ENCODE data around the gene NTN5.
"Not testable (repeated sequence)": the region's sequence is repeated elsewhere in the genome, so short reads cannot be mapped to it uniquely, and the experiment has no call there.

NTN5 gene

DNA sequence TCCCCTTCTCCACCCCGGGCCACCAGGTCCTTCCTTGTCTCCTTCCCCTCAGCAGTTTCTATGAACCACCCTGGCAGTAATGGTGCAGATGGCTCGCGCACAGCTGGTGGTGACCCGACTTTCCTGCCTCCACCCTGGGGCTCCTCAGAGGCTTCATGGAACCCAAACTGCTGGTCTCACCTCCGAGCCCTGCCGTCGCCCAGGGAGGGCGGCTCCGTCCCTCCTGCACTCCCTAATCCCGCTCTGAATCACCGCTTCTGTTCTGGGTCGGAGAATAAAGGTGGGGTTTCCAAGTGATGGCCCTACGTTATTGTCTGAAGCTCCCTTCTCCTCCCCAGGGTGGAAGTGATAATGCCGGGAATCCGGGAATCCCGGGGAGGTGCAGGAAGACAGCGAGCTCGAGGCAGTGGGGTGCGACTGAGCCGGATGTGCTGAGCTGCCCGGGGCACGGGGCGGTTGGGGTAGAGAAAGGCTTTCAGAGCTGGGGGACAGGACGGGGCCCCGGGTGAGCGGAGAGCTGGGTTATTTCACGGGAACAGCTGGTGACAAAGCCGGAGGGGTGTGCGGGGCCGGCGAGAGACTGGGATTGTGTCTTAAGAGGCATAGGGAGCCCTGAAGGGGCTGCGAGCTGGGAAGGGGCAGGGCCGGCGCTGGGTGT lies 23.7 kb upstream of the NTN5 start:
- DNase-seq (ENCODE audit: low spot score): peak; percentile 16

DNA sequence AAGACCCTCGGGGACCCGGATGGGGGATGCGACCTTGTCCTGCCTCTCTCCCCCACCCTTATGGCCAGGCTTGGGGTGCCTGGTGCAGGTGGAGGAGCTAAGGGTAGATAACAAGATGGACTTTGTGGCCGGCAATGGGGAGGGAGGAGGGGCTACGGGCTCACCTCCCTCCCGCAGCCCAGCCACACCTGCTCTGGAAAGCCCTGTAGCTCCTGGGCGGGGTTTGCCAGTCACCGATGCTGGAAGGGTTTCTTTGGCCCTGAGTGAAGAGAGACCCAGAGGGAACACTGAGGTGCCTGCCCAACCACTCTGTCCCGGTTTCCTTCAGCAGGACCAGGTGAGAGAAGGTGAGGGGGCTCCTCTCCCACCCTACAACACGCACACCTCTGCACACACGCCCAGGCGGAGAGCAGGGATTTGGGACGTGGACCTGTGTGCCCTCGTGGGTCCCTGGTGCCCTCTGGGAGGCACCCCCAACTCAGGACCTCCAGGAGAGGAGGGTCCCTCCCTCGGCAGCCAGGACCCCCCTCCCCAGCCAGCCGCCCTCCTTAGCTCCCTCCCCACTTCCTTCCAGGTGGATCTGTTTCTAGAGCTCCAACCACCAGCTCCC lies 23.0 kb upstream of the NTN5 start, which contains the start of gene FUT2:
Gene FUT2 (plus strand): TSS at position 229 of the 610 bp plus-strand sequence. CDS start 6,986 bp downstream, outside the sequence.
- no peak for DNase-seq (ENCODE audit: low spot score)

DNA sequence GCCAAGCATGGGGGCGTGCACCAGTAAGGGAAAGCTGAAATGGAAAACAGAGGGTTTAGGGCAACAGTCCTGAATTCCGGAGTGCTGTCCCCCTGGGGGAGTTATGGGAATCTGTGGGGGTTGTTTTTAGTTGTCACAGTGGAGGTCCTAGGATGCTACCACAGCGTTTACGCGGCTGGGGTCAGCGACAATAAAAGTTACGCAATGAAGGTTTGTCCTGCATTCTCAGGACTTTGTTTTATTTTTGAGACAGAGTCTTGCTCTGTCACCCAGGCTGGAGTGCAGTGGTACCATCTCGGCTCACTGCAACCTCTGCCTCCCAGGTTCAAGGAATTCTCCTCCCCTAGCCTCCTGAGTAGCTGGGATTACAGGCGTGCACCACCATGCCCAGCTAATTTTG lies 20.8 kb upstream of the NTN5 start:
- not testable (repeated sequence) for DNase-seq (ENCODE audit: low spot score)

DNA sequence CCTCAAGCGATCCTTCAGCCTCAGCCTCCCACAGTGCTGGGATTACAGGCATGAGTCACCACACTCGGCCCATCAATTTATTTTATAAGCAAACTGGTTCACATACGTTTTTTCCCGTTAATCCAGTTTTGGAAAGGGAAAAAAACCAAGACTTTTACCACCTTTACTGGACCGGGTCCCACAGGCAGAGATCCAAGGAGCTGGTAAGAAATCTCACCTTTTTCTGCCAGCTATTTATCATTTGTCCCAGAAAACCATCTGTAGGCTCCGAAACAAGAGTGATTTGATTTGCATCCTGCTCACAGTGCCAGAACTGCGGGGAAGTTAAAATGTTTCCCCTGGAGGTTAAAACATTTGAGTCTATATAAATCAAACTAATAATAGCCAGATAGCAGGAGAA lies 16.6 kb upstream of the NTN5 start:
- no peak for DNase-seq (ENCODE audit: low spot score)

DNA sequence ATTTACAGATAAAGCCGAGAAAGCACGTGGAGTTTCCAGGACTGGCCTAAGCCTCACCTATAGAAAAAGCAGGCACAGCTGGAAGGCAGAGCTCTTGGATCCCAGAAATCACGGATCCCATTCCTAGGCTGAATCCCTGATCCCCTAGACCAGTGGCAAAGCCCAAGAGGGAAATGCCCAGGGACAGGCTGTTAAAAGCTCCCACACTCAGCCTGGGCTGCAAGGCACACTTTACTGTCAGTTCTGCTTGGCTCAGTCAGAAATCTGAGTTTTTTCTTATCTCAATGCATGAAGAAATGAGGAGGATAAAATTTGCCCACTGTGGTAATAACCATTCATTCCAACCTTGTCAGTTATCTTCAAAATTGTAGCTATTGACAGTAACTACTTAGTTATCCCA lies 15.0 kb upstream of the NTN5 start:
- DNase-seq (ENCODE audit: low spot score): no peak

DNA sequence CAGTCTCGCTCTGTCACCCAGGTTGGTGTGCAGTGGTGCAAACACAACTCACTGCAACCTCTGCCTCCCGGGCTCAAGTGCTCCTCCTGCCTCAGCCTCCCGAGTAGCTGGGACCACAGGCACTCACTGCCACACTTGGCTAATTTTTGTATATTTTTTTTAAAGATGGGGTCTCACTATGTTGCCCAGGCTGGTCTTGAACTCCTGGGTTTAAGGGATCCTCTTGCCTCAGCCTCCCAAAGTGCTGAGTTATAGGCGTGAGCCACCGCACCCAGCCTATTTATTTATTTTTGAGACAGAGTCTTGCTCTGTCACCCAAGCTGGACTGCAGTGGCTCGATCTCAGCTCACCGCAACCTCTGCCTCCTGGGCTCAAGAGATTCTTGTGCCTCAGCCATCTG lies 13.8 kb upstream of the NTN5 start:
- DNase-seq (ENCODE audit: low spot score): not testable (repeated sequence)

DNA sequence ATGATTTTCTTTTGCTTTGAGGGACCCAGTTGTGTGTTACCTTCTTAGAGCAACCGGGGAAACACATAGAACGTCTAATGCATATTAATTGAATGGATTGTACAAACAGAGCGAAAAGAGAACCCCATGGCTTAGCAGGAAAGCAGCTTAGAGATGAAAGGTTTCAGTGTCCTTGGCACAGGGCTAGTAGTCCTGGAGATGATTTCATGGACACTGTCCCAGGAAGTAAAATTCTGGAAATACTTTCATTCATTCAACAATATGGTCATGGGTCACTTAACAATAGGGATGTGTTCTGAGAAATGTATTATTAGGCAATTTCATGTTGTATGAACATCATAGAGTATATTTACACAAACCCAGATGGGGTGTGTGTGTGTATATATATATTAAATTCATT lies 13.3 kb upstream of the NTN5 start:
- no peak for DNase-seq (ENCODE audit: low spot score)

DNA sequence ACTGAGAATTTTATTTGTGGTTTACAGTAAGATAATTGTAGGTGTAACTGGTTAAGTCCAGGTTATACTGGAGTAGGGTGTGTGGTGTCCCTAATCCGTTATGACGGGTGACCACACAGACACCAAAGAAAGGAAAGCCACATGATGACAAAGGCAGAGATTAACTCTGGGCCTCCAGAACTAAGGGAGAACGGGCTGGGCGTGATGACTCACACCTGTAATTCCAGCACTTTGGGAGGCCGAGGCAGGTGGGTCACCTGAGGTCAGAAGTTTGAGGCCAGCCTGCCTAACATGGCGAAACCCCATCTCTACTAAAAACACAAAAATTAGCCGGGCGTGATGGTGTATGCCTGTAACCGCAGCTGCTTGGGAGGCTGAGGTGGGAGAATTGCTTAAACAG lies 12.8 kb upstream of the NTN5 start:
- DNase-seq (ENCODE audit: low spot score): no peak

DNA sequence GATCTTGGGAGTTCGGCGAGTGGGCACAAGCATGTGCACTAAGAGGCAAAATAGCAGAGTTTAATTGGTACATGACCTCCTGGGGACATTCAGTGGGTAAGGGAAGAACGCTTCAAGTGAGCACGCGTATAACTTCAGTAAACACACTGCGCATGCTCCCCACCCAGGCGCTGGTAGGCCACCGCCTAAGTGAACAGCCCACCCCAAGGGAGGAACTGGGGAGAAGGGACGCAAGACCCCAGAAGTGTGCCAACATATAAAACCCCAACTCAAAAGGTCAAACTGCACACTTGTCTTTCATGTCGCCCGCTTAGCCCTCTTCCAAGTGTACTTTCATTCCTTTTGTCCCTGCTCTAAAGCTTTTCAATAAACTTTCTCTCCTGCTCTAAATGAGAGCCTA lies 10.5 kb upstream of the NTN5 start:
- DNase-seq (ENCODE audit: low spot score): no peak

DNA sequence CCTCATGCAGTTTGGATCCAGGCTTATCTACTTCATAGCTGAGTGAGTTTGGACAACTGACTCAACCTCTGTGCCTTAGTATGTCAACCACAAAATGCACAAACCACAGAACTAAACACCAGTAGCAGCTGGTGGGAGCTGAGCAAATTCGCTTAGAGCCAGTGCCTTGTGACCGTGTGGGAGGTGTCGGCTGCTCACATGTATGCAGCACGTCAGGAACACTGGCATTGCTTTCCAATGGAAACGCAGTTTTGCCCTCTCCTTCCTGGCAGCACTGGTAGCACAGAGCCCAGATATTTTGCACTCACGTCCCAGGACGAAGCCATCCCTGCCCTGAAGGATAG lies 8.3 kb upstream of the NTN5 start:
- peak; percentile 59 for DNase-seq (ENCODE audit: low spot score)

DNA sequence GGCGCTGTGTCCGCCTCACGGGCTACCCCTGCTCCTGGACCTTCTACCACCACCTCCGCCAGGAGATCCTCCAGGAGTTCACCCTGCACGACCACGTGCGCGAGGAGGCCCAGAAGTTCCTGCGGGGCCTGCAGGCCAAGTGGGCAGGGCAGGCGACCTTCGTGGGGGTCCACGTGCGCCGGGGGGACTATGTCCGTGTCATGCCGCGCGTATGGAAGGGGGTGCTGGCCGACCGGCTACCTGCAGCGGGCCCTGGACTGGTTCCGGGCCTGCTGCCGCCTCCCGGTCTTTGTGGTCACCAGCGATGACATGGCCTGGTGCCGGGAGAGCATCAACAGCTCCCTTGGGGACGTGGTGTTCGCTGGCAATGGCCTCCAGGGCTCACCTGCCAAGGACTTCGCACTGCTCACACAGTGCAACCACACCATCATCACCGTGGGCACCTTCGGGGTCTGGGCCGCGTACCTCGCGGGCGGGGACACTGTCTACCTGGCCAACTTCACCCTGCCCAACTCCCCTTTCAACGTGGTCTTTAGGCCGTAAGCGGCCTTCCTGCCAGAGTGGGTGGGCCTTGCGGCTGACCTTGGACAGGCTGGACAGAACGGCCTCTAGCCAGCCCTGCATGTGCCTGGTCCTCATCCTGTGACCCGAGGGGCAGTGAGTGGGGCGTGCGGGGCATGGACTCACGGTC lies 7.8 kb upstream of the NTN5 start:
- DNase-seq (ENCODE audit: low spot score): no peak

DNA sequence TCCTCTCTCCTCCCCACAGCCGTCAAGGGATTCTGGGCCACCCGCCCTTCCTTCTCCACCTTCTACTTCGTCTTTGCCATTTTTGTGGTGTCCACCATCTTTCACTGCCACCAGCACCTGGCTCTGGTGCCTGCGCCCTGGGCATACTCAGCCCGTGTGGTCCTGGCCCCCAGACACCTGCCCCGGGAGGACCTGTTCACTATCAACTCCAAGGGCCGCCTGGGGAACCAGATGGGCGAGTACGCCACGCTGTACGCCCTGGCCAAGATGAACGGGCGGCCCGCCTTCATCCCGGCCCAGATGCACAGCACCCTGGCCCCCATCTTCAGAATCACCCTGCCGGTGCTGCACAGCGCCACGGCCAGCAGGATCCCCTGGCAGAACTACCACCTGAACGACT lies 7.2 kb upstream of the NTN5 start:
- DNase-seq (ENCODE audit: low spot score): not testable (repeated sequence)

DNA sequence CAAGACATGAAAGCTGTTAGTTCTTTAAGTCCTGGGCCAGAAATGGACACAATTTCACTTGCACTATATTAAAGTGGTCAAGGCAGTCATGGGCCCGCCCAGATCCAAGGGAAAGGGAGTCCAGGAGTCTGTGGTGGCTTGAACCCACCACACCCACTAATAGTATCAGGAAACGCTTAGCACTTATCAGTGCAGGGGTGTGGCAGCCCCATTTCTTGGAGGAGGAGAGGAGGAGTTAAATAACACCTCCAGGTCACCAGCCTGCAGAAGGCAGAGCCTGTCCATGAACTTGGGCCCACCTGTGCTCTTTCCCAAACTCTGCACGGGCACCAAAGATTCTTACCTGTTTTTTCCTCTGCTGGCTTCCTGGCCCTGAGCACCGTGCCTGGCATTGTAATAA lies 5.4 kb upstream of the NTN5 start:
- DNase-seq (ENCODE audit: low spot score): no peak

DNA sequence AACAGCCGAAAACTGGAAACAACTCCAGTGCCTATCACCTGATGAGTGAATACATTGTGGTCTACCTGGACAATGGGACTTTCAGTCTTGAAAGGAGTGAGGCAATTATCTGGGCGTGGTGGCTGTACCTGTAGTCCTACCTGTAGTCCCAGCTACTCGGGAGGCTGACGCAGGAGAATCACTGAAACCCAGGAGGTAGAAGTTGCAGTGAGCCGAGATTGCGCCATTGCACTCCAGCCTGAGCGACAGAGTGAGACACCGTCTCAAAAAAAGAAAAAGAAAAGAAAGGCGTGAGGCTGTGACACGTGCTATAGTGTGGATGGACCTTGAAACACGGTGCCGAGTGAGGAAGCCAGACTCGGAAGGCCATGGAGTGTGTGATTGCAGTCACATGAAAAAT lies 4.1 kb upstream of the NTN5 start:
- DNase-seq (ENCODE audit: low spot score): no peak

DNA sequence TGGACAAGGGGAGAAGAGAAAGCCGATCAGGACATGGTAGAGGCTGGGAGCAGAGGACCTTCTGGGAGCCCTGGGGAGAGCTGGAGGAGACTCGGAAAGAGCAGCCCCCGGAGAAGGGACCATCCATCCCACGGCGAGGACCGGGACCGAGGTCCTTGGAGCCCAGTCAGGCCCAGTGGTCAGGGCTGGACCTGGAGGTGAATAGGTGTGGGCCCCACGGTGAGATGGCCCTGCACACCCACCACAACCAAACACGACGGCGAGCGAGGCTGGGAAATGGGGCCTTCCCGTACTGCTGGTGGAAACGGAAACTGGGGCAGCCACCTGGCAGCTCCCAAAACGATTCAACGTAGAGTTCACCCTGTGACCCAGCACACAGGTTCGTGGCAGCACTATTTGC lies 3.7 kb upstream of the NTN5 start:
- DNase-seq (ENCODE audit: low spot score): no peak

DNA sequence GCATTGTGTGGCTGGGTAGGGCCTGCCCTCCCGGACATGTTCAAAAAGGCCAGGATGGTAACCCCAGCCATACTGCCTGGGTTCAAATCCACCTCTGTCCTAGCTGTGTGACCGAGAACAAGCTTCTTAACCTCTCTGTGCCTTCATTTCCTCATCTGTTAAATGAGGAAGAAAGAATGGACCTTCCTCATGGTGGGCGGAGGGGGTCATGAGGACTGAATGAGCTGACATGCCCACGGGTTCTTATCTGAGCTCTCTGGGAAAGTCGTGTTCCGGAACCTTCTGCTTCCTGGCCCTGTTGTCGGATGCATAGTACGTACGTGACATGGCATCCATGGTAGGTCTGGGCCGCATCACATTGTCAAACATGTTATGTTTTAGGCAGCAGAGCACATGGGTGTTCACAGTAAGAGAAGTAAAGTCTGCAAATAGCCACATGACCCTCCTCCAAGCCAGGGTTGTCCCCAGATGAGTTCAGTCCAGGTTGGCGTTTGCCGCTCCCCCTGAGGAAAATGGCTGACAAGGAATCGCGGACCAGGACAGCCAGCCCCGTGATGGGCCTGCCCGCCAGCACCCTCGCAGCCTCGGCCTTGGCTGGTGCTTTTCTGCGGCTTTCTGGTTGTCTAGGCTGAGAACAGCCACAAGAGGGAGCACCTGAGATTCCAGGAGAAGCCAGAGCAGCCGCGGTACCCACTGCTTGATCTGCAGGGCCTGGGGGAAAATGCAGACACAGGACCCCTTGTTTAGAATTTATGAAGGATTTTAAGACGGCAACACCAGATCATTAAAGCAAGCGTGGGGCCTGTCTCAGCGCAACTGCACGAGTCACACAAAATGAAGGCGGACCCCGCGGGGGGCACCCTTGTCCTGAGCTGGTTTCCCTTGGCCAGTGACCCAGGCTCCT lies 2.4 kb upstream of the NTN5 start:
- peak; percentile 94 for DNase-seq (ENCODE audit: low spot score)

DNA sequence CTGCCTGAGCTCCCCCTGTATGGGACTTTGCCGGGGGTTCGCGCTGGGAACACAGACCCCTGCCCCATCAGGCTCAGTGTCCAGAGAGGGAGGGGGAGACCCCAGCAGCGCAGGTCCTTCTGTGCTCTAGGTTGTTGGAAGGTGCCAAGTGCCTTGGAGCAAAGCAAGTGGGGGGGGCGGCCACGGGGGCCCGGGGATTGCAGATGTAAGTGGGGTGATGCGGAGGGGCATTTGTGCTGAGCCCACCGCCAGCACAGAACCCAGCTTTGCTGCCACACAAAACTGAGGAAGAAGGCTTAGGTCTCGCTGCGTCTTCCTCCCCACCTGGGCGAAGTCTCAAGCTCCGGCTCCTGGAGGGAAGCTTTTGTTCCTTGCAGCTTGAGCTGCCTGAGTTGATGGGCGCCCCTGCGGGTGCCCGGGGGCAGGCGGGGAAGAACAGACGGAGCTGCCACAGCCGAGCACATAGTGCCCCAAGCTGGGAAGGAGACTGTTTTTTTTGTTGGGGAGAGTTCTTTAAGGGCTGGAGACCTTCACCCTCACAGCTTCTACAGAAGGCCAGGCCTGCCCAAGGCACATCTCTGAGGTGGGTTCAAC lies 1.5 kb upstream of the NTN5 start:
- no peak for DNase-seq (ENCODE audit: low spot score)

DNA sequence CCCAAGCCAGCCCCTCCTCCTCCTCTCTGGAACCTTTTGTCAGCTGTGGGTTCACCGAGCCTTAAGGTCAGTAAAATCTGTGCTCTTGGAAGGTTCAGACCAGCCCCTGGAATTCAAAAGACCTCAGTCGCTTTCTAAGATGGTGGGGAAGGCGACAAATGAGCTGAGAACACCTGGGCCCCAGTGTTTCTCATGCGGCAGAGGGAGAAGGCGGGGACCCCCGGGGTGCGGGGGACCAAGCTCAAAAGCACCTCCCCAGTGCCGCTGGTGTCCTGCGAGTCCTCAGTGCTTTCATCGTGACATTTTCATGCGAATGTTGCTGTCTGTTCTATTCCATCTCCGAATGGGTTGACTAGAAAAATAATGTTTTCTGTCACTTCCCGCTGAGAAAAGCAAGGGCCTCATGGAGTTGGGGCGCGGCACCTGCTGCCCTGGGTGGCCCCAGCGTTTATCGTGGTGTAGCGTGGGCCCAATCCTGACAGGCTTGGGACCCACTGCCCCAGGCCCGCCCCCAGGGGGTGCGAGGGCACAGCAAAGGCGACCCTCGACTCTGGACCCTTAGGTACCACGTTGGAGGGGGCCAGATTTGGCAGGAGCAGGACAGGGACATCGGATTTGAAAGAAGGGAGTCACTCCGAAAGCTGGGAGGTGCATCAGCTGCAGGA lies 751 bp upstream of the NTN5 start:
- no peak for DNase-seq (ENCODE audit: low spot score)

DNA sequence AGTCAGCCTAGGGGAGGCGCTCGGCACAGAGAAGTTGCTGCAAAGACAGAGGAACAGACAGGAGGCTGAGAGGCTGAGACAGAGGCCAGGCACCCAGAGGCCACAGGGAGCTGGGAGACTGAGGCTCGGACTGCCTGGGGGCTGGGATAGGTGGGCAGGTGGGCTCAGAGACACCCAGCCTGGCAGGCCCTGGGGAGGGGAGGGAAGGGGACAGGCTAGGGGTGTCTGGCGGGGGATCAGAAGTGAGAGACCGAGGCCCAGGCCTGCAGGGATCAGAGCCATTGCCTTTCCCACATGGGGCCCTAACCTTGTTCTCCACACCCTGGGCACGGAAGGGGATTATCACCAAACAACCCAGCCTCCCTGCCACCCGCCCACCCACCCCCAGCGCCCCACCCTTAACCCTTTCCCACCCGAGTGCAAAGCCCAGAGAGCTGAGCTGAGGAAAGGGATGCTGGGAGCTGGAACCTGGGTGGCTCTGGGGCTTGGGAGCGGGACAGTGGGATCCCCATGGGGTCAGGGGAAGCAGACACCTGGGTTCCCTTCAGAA lies 1.3 kb downstream of the NTN5 start:
- no peak for DNase-seq (ENCODE audit: low spot score)

DNA sequence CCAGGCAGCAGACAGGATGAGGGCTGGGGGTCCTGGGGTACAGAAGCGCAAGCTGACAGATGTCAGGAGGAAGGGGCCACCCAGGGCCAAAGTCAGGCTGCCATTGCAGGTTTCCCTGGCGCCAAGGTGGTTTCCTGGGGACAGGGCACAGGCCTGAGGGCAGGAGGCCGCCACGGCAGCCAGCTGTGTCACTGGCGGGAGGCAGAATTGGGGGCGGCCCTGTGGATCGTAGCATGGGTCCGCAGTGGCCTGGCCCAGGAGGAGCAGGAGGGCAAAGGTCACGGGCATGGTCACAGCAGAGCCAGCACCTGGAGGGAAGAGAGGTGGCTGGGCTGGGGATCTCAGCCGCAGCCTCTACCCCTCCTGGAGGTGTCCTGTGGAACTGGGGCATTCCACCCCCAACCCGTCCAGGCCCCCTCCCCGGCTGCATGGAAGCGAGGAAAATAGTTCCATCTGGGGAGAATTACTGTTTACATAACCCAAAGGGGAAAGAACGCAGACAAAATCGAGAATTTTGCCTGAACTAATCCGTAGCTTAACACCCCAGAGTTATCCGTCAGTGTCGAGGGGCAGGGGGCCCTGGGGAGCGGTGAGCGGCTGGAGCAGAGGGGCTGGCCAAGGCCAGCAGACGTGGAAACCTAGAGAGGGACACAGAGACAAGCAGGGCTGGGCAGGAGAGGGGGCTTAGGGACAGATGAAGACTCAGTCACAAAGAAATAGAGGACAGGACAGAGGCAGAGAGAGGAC lies 1.9 kb downstream of the NTN5 start:
- no peak for DNase-seq (ENCODE audit: low spot score)
